ENCODE measurements around the gene ZFHX3.

The ZFHX3 gene

GRCh38 chr16:72787514-72788268 is 260.2 kb downstream of the ZFHX3 start:
- peak; percentile 87 for DNase-seq

GRCh38 chr16:72787130-72787513 is 260.8 kb downstream of the ZFHX3 start:
- no peak for DNase-seq

GRCh38 chr16:72786606-72787005 is 261.3 kb downstream of the ZFHX3 start:
- no peak for DNase-seq

GRCh38 chr16:72785886-72786285 is 262.0 kb downstream of the ZFHX3 start:
- DNase-seq, result no peak

- DNase-seq, result no peak
These were observed 262.8 kb downstream of the ZFHX3 start for GRCh38 chr16:72785171-72785570.

GRCh38 chr16:72783716-72784318 is 264.1 kb downstream of the ZFHX3 start:
- DNase-seq, result no peak

GRCh38 chr16:72769876-72770275 is 278.1 kb downstream of the ZFHX3 start:
- DNase-seq, result no peak

- peak; percentile 21 for DNase-seq
These were observed 279.3 kb downstream of the ZFHX3 start for GRCh38 chr16:72768591-72768990.

GRCh38 chr16:72766506-72766905 is 281.4 kb downstream of the ZFHX3 start:
- no peak for DNase-seq

GRCh38 chr16:72764015-72764654 is 283.8 kb downstream of the ZFHX3 start:
- no peak for DNase-seq

GRCh38 chr16:72760581-72760980 is 287.3 kb downstream of the ZFHX3 start:
- DNase-seq, result no peak

- no peak for DNase-seq
These were observed 294.0 kb downstream of the ZFHX3 start for GRCh38 chr16:72753881-72754280.

- DNase-seq, result no peak
These were observed 295.8 kb downstream of the ZFHX3 start for GRCh38 chr16:72752004-72752695.

- no peak for DNase-seq
These were observed 296.9 kb downstream of the ZFHX3 start for GRCh38 chr16:72751076-72751475.

- no peak for DNase-seq
These were observed 298.8 kb downstream of the ZFHX3 start for GRCh38 chr16:72749091-72749490.

- no peak for DNase-seq
These were observed 303.7 kb downstream of the ZFHX3 start for GRCh38 chr16:72744076-72744793.

- no peak for DNase-seq
These were observed 304.7 kb downstream of the ZFHX3 start for GRCh38 chr16:72743011-72743761.

- DNase-seq, result no peak
These were observed 307.6 kb downstream of the ZFHX3 start for GRCh38 chr16:72740347-72740746.

GRCh38 chr16:72739577-72739976 is 308.4 kb downstream of the ZFHX3 start:
- no peak for DNase-seq

- no peak for DNase-seq
These were observed 311.9 kb downstream of the ZFHX3 start for GRCh38 chr16:72736074-72736473.

All from hematopoietic multipotent progenitor cell treated with erythropoietin and hydrocortisone succinate and interleukin-3 and kit ligand, for 6 days (in vitro differentiated cells).